ENCODE results near the gene TRUB2.

Gene TRUB2

GRCh38 chr9:128333451-128333869 lies 11.2 kb upstream of the TRUB2 start:
- Histone ChIP-seq H3K27me3 (ENCODE audit: low read length) (no peaks in the 10 kb centered on the region), H3K9me3 (ENCODE audit: insufficient read depth, low read length) (no peaks in the 10 kb centered on the region), H3K79me2 (ENCODE audit: insufficient read depth, low read length) (no peaks in the 10 kb centered on the region), H3F3A (ENCODE audit: insufficient read depth) (no peaks in the 10 kb centered on the region), H4K20me1 (ENCODE audit: low read depth, low read length) (no peaks in the 10 kb centered on the region), H3K4me3 (ENCODE audit: insufficient read depth, low read length, poor library complexity, severe bottlenecking) (no peak overlapping the region), H3K9me2 (replicated peaks; ENCODE audit: insufficient read depth, low read length) (no peaks in the 10 kb centered on the region), H3K4me2 (ENCODE audit: low read depth, low read length, poor library complexity, severe bottlenecking) (no peak overlapping the region), H3K36me3 (ENCODE audit: low read length) (no peaks in the 10 kb centered on the region), H3K27ac (ENCODE audit: low read depth, low read length) (no peak overlapping the region), H2AFZ (ENCODE audit: low read depth, low read length, severe bottlenecking) (no peak overlapping the region), H3K9ac (ENCODE audit: low read length) (no peak overlapping the region)
- no peak for TF ChIP-seq CTCF (IDR thresholded peaks at IDR 0.05; ENCODE audit: insufficient read depth, low read length, poor library complexity, severe bottlenecking)

GRCh38 chr9:128325629-128326028 lies 3.4 kb upstream of the TRUB2 start:
- no peak overlapping the region for H3K4me3 ChIP-seq (ENCODE audit: insufficient read depth, low read length, poor library complexity, severe bottlenecking)
- H2AFZ ChIP-seq (ENCODE audit: low read depth, low read length, severe bottlenecking) = no peak overlapping the region
- H3F3A ChIP-seq (ENCODE audit: insufficient read depth) = no peaks in the 10 kb centered on the region
- no peaks in the 10 kb centered on the region for H4K20me1 ChIP-seq (ENCODE audit: low read depth, low read length)
- H3K36me3 ChIP-seq (ENCODE audit: low read length) = no peaks in the 10 kb centered on the region
- TF ChIP-seq CTCF (IDR thresholded peaks at IDR 0.05; ENCODE audit: insufficient read depth, low read length, poor library complexity, severe bottlenecking) (no peak), EZH2phosphoT487 (conservative IDR thresholded peaks at IDR 0.05; ENCODE audit: low read length) (no peak)
- no peaks in the 10 kb centered on the region for H3K9me2 ChIP-seq (replicated peaks; ENCODE audit: insufficient read depth, low read length)
- no peaks in the 10 kb centered on the region for H3K27me3 ChIP-seq (ENCODE audit: low read length)
- H3K4me2 ChIP-seq (ENCODE audit: low read depth, low read length, poor library complexity, severe bottlenecking) = no peak overlapping the region
- no peak overlapping the region for H3K9ac ChIP-seq (ENCODE audit: low read length)
- peaks cover 28% of the 10 kb centered on the region for H3K79me2 ChIP-seq (ENCODE audit: insufficient read depth, low read length)
- H3K9me3 ChIP-seq (ENCODE audit: insufficient read depth, low read length) = no peaks in the 10 kb centered on the region
- no peak overlapping the region for H3K27ac ChIP-seq (ENCODE audit: low read depth, low read length)

GRCh38 chr9:128324401-128324800 lies 2.2 kb upstream of the TRUB2 start:
- Histone ChIP-seq H3K27ac (ENCODE audit: low read depth, low read length) (no peak overlapping the region), H3K4me3 (ENCODE audit: insufficient read depth, low read length, poor library complexity, severe bottlenecking) (no peak overlapping the region), H3K9me3 (ENCODE audit: insufficient read depth, low read length) (no peaks in the 10 kb centered on the region), H3K36me3 (ENCODE audit: low read length) (no peaks in the 10 kb centered on the region), H3F3A (ENCODE audit: insufficient read depth) (no peaks in the 10 kb centered on the region), H3K9me2 (replicated peaks; ENCODE audit: insufficient read depth, low read length) (no peaks in the 10 kb centered on the region), H3K9ac (ENCODE audit: low read length) (no peak overlapping the region), H2AFZ (ENCODE audit: low read depth, low read length, severe bottlenecking) (no peak overlapping the region), H3K4me2 (ENCODE audit: low read depth, low read length, poor library complexity, severe bottlenecking) (no peak overlapping the region), H3K79me2 (ENCODE audit: insufficient read depth, low read length) (peaks cover 28% of the 10 kb centered on the region), H4K20me1 (ENCODE audit: low read depth, low read length) (no peaks in the 10 kb centered on the region), H3K27me3 (ENCODE audit: low read length) (no peaks in the 10 kb centered on the region)
- TF ChIP-seq CTCF (IDR thresholded peaks at IDR 0.05; ENCODE audit: insufficient read depth, low read length, poor library complexity, severe bottlenecking) (no peak), EZH2phosphoT487 (conservative IDR thresholded peaks at IDR 0.05; ENCODE audit: low read length) (no peak)

- Histone ChIP-seq H3F3A (ENCODE audit: insufficient read depth) (no peaks in the 10 kb centered on the region), H3K4me3 (ENCODE audit: insufficient read depth, low read length, poor library complexity, severe bottlenecking) (peak overlapping the region; percentile 95), H2AFZ (ENCODE audit: low read depth, low read length, severe bottlenecking) (no peak overlapping the region), H3K27me3 (ENCODE audit: low read length) (no peaks in the 10 kb centered on the region), H3K36me3 (ENCODE audit: low read length) (no peaks in the 10 kb centered on the region), H3K9ac (ENCODE audit: low read length) (peak overlapping the region; percentile 71), H3K79me2 (ENCODE audit: insufficient read depth, low read length) (peaks cover 28% of the 10 kb centered on the region), H3K4me2 (ENCODE audit: low read depth, low read length, poor library complexity, severe bottlenecking) (peak overlapping the region; percentile 72), H3K9me2 (replicated peaks; ENCODE audit: insufficient read depth, low read length) (no peaks in the 10 kb centered on the region), H4K20me1 (ENCODE audit: low read depth, low read length) (no peaks in the 10 kb centered on the region), H3K27ac (ENCODE audit: low read depth, low read length) (no peak overlapping the region), H3K9me3 (ENCODE audit: insufficient read depth, low read length) (no peaks in the 10 kb centered on the region)
- TF ChIP-seq EZH2phosphoT487 (conservative IDR thresholded peaks at IDR 0.05; ENCODE audit: low read length) (no peak), CTCF (IDR thresholded peaks at IDR 0.05; ENCODE audit: insufficient read depth, low read length, poor library complexity, severe bottlenecking) (no peak)
Observed at GRCh38 chr9:128323791-128324190, 1.5 kb upstream of the TRUB2 start.
